SU-DHL-6 (cell line): ENCODE data around the gene DNER.

Experiments
- CTCF ChIP-seq: fragments of 200-600 bp; sonication (generic); IDR thresholded peaks from one replicate; pipeline ENCODE4 v1.5.1; 2017; ENCODE audit warnings: antibody characterized with exemption, mild to moderate bottlenecking, low read length, moderate library complexity; ENCODE audit not compliant: insufficient read depth, poor library complexity, severe bottlenecking
- EZH2phosphoT487 ChIP-seq: fragments of 200-600 bp; sonication (generic), shearing (Covaris generic); conservative IDR thresholded peaks from 2 replicates; pipeline ENCODE4 v1.6.1; 2018; ENCODE audit warnings: mild to moderate bottlenecking, antibody characterized with exemption, low read length, moderate library complexity, mixed read lengths

GRCh38 chr2:229749779-229750178 is 35.4 kb upstream of the DNER start:
- TF ChIP-seq CTCF (no peak), EZH2phosphoT487 (no peak)
